Transverse colon (tissue), 3 donors: ENCODE measurements around the gene SCT.

Experiments used
- EP300 ChIP-seq: sonication (generic); formaldehyde crosslinking; IDR thresholded peaks from one replicate; pipeline ENCODE4 v1.6.1; 2017; ENCODE audit warnings: antibody characterized with exemption, low read depth
- POLR2A ChIP-seq: fragments of 450-650 bp; IDR thresholded peaks from one replicate; pipeline ENCODE4 v1.6.1; 2016; ENCODE audit warnings: antibody characterized with exemption, mild to moderate bottlenecking, moderate library complexity
- POLR2AphosphoS5 ChIP-seq, 3 donors: sonication (generic); formaldehyde crosslinking; IDR thresholded peaks; one replicate each; pipeline ENCODE4 v1.6.1; 2016; ENCODE audit warnings: antibody characterized with exemption in 3 of 3

DNA sequence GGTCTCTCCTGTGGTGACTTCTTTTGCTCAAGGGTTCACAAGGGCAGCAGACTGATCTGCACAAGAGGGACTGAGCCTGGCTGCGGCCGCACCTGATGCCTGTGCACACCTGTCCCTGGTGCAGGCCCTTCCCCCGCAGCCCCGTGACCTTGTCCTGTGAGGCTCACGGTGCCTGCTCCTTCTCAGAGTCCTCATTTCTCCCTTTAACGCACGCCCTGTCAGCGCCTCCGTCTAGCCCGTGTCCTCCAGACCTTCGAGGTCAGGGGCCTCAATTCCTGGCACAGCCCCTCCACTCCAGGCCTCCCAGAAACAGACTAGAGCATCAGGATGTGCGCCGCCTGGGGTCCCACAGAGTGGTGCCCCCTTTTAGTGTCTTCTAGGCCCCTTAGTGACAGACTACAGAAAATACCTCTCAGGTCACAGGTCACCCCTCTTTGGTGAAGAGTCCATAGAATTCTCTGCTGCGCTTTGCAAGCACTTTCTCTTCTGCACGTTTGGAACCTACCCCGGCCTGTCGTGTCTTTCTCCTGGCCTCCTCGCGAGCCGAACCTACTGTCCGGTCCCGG lies 9.0 kb upstream of the SCT start:
- TF ChIP-seq POLR2A = no peak
- no peak for TF ChIP-seq POLR2AphosphoS5 (IDR thresholded peaks at IDR 0.05)
- TF ChIP-seq EP300 = no peak
